GM21515 (cell line): ENCODE data around the gene FARS2.
"Not testable (repeated sequence)": the region's sequence is repeated elsewhere in the genome, so short reads cannot be mapped to it uniquely, and the experiment has no call there.

ENCODE experiments used
- ATAC-seq: cut with Tn5 transposase; IDR thresholded peaks from one replicate; pipeline ENCODE4 v1.9.1; 2021; ENCODE audit not compliant: unreplicated experiment

The FARS2 gene

GRCh38 chr6:5772408-5773120 lies 511.3 kb downstream of the FARS2 start:
- ATAC-seq, result no peak

GRCh38 chr6:5776104-5776503 lies 514.8 kb downstream of the FARS2 start:
- no peak for ATAC-seq

- ATAC-seq, result no peak
Measured at GRCh38 chr6:5776706-5777390, 515.5 kb downstream of the FARS2 start.

GRCh38 chr6:5778317-5778857 lies 517.1 kb downstream of the FARS2 start:
- peak; percentile 87 for ATAC-seq

- no peak for ATAC-seq
Measured at GRCh38 chr6:5778906-5779305, 517.6 kb downstream of the FARS2 start.

- ATAC-seq, result no peak
Measured at GRCh38 chr6:5781019-5781418, 519.7 kb downstream of the FARS2 start.

GRCh38 chr6:5781966-5782556 lies 520.7 kb downstream of the FARS2 start:
- ATAC-seq, result no peak

- no peak for ATAC-seq
Measured at GRCh38 chr6:5782783-5783547, 521.7 kb downstream of the FARS2 start.

GRCh38 chr6:5783584-5784089 lies 522.3 kb downstream of the FARS2 start:
- ATAC-seq, result no peak

- ATAC-seq, result no peak
Measured at GRCh38 chr6:5785249-5785648, 523.9 kb downstream of the FARS2 start.

GRCh38 chr6:5786321-5786968 lies 525.1 kb downstream of the FARS2 start:
- ATAC-seq, result no peak

- ATAC-seq, result no peak
Measured at GRCh38 chr6:5786969-5787720, 525.8 kb downstream of the FARS2 start.

- ATAC-seq, result not testable (repeated sequence)
Measured at GRCh38 chr6:5789426-5789825, 528.1 kb downstream of the FARS2 start.

GRCh38 chr6:5796555-5796954 lies 535.2 kb downstream of the FARS2 start:
- not testable (repeated sequence) for ATAC-seq

GRCh38 chr6:5806406-5806805 lies 545.1 kb downstream of the FARS2 start:
- ATAC-seq, result not testable (repeated sequence)

- no peak for ATAC-seq
Measured at GRCh38 chr6:5809450-5809849, 548.1 kb downstream of the FARS2 start.

GRCh38 chr6:5811997-5812396 lies 550.7 kb downstream of the FARS2 start:
- ATAC-seq, result no peak

GRCh38 chr6:5813625-5814027 lies 552.3 kb downstream of the FARS2 start:
- peak; percentile 63 for ATAC-seq

GRCh38 chr6:5814116-5814515 lies 552.8 kb downstream of the FARS2 start:
- no peak for ATAC-seq

GRCh38 chr6:5814901-5815300 lies 553.6 kb downstream of the FARS2 start:
- ATAC-seq, result no peak
